Activated B cell treated with CpG ODN at 0.5 μM for 24 hours (primary cell): Measurements from ENCODE around the gene MTG2. TPM values are rescaled to one million over a fixed set of nuclear protein-coding genes. Genes with fewer than 3 reads are reported as not detected.

Experiments used
- ATAC-seq: fragments of 200-7000 bp; cut with Tn5 transposase; one replicate; pipeline ENCODE4 v1.10.0; 2021; ENCODE audit warnings: low read depth, mild to moderate bottlenecking, moderate library complexity
- CTCF ChIA-PET: fragments of 350-600 bp; sonication (Branson Sonifier 250); formaldehyde crosslinking; loops from one replicate; lab custom pipeline; 2021; ENCODE audit warnings: antibody characterized with exemption; lab: Charles Lee
- POLR2A ChIA-PET: fragments of 350-600 bp; sonication (Branson Sonifier 250); formaldehyde crosslinking; loops from one replicate; lab custom pipeline; 2021; ENCODE audit warnings: antibody characterized with exemption; lab: Charles Lee
- DNase-seq: peaks from one replicate; pipeline ENCODE4 v3.0.0; 2022
- H3K27ac Mint-ChIP-seq: one replicate; pipeline ENCODE4 v1.8.0; 2020; ENCODE audit warnings: mixed read lengths
- H3K27me3 Mint-ChIP-seq: one replicate; pipeline ENCODE4 v1.8.0; 2021; ENCODE audit warnings: mixed read lengths
- H3K36me3 Mint-ChIP-seq: one replicate; pipeline ENCODE4 v1.8.0; 2021; ENCODE audit warnings: low read depth, mixed read lengths
- H3K4me1 Mint-ChIP-seq: one replicate; pipeline ENCODE4 v1.8.0; 2021; ENCODE audit warnings: mixed read lengths
- H3K4me3 Mint-ChIP-seq: one replicate; pipeline ENCODE4 v1.8.0; 2020; ENCODE audit warnings: mild to moderate bottlenecking, mixed read lengths
- H3K9me3 Mint-ChIP-seq: one replicate; pipeline ENCODE4 v1.8.0; 2020; ENCODE audit warnings: mixed read lengths
- CTCF ChIP-seq: fragments of 200-600 bp; IDR thresholded peaks from one replicate; pipeline ENCODE4 v1.8.0; 2022; ENCODE audit warnings: antibody characterized with exemption, mild to moderate bottlenecking
- intact Hi-C: fragments of 100-400 bp; cut with micrococcal nuclease; formaldehyde crosslinking; loops from one replicate; pipeline ENCODE4 v1.15.1; 2024
- total RNA-seq: library from RNA; stranded (reverse); gene quantifications from 2 replicates; pipeline ENCODE4 v1.2.3, GENCODE V29; 2022

The MTG2 gene
- total RNA-seq, 1 donor from 2014 or later, result 46.8 TPM

- ATAC-seq (no peak), DNase-seq (no peak)
- Mint-ChIP-seq H3K9me3 (no peaks in the 10 kb centered on the region), H3K27ac (no peak overlapping the region), H3K4me3 (no peak overlapping the region), H3K36me3 (peaks cover 19% of the 10 kb centered on the region), H3K27me3 (no peaks in the 10 kb centered on the region), H3K4me1 (no peaks in the 10 kb centered on the region)
- intact Hi-C loops, result no loop called here
- ChIA-PET POLR2A (no interaction called here), CTCF (no interaction called here)
- no peak for TF ChIP-seq CTCF
Observed at GRCh38 chr20:62175711-62176110, 7.1 kb upstream of the MTG2 start.

- Mint-ChIP-seq H3K27me3 (no peaks in the 10 kb centered on the region), H3K36me3 (peaks cover 19% of the 10 kb centered on the region), H3K9me3 (no peaks in the 10 kb centered on the region), H3K4me3 (no peak overlapping the region), H3K4me1 (peaks cover 3% of the 10 kb centered on the region), H3K27ac (no peak overlapping the region)
- ATAC-seq, result no peak
- intact Hi-C loops, result no loop called here
- ChIA-PET CTCF (no interaction called here), POLR2A (no interaction called here)
- no peak for TF ChIP-seq CTCF
- DNase-seq, result no peak
Observed at GRCh38 chr20:62176866-62177265, 6.0 kb upstream of the MTG2 start.

GRCh38 chr20:62177307-62177706, 5.5 kb upstream of the MTG2 start:
- Mint-ChIP-seq H3K9me3 (no peaks in the 10 kb centered on the region), H3K36me3 (peaks cover 19% of the 10 kb centered on the region), H3K4me3 (no peak overlapping the region), H3K4me1 (peaks cover 8% of the 10 kb centered on the region), H3K27me3 (no peaks in the 10 kb centered on the region), H3K27ac (no peak overlapping the region)
- no peak for DNase-seq
- intact Hi-C loops, result no loop called here
- no peak for TF ChIP-seq CTCF
- POLR2A ChIA-PET, result no interaction called here
- no peak for ATAC-seq
- CTCF ChIA-PET, result no interaction called here

- intact Hi-C loops, result no loop called here
- CTCF ChIA-PET, result no interaction called here
- H3K27me3 Mint-ChIP-seq, result no peaks in the 10 kb centered on the region
Observed at GRCh38 chr20:62178316-62179161, 4.3 kb upstream of the MTG2 start.

GRCh38 chr20:62179162-62179504, 3.7 kb upstream of the MTG2 start:
- ChIA-PET POLR2A (no interaction called here), CTCF (no interaction called here)
- intact Hi-C loops, result no loop called here
- Mint-ChIP-seq H3K36me3 (peaks cover 18% of the 10 kb centered on the region), H3K4me1 (peaks cover 18% of the 10 kb centered on the region), H3K4me3 (no peak overlapping the region), H3K27me3 (no peaks in the 10 kb centered on the region), H3K9me3 (no peaks in the 10 kb centered on the region), H3K27ac (no peak overlapping the region)
- ATAC-seq (no peak), DNase-seq (no peak)
- no peak for TF ChIP-seq CTCF

More at GRCh38 chr20:62178316-62179161, 4.3 kb upstream of the MTG2 start:
- no peaks in the 10 kb centered on the region for H3K9me3 Mint-ChIP-seq
- TF ChIP-seq CTCF, result no peak
- DNase-seq, result no peak
- no peak overlapping the region for H3K27ac Mint-ChIP-seq
- POLR2A ChIA-PET, result no interaction called here
- H3K4me1 Mint-ChIP-seq, result peaks cover 13% of the 10 kb centered on the region
- H3K4me3 Mint-ChIP-seq, result no peak overlapping the region
- H3K36me3 Mint-ChIP-seq, result peaks cover 21% of the 10 kb centered on the region
- ATAC-seq, result no peak
